GM18507 (cell line): ENCODE data around the gene CACNA1D.

Source experiments
- DNase-seq: peaks from one replicate; pipeline ENCODE4 v3.0.0; 2011; ENCODE audit warnings: low read depth; ENCODE audit not compliant: insufficient read length; ENCODE audit errors: extremely low spot score
- FAIRE-seq: peaks from 2 replicates; lab custom pipeline; 2011; peaks lifted over from hg19 to GRCh38; lab: Jason Lieb, UNC

The CACNA1D gene

DNA sequence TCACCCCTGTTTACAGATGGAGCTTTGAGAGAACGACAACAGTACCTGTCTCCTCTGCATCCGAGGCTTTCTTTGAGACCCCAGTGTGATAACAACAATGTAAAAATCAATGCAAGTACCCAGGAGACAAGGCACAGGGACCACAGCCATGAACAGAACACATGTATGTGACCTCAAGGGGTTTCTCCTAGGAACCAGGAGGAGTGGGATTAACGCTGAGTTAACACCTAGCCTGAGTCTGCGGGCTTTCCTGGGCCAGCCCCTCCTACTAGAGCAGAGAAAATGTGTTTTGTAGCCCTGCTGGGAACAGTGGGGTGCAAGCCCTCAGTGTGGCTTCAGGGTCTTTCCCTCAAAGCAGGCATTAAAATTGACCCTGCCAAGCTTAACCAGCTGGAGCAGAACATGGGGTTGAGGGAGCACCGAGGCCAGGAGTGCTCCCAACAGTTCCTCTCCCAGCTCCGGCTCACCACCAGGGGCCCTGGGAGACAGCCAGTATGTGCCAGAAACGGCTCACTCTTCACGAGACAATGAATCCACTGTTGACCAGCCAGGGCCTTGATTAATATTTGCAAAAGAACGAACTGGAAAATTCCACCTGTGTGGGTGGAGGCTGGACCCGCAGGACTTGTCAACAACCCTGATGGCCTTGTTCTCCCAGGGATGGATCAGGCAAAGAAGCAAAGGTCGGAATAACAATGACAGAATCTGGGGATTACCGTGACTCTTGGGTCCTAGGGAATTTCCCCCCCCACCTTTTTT, 348.2 kb downstream of the CACNA1D start:
- FAIRE-seq (no peak), DNase-seq (no peak)

DNA sequence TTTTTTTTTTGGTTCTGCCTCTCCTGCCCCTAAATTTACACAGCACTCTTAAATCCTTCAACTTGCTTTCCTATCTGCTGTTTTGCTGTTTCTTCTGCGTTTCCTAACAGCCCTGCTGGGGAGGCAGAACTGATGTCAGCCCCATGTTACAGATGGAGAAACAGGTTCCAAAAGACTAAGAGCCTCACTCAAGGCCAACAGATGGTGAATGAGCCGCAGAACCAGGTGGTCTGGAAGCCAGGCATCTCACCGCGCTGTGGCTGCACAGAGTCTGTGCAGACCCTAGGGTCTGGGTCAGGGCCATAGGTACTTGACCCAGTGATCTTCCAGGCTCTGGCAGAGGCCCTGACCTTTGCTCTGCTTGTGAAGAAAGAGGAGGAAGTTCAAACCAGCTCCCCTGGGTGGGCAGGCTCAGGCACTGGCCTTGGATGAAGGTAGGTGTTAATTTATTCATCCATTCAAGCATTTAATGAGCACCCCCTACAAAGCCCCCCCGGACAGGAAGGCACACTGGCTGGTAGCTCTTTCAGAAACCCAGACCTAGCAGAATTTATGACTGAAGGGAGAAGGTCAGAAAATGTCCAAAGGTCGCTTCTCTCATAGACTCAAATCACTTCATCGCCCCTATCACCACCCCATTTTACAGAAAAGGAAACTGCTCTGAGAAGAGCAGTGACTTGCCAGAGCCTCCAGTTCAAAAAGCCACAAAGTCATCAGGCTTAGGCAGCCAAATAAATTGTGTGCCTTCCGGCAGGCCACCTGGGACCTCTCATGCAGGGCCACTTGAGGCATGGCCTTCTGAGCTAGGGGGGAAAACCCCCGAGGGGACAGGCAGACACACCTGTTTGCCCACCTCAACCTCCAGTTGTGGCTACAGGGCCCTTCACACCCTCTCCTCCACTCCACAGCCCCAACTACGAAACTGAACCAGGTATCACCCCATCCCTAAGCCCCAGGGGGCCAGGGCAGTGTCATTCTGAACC, 349.1 kb downstream of the CACNA1D start:
- FAIRE-seq (peak; percentile 95), DNase-seq (peak; percentile 33)

DNA sequence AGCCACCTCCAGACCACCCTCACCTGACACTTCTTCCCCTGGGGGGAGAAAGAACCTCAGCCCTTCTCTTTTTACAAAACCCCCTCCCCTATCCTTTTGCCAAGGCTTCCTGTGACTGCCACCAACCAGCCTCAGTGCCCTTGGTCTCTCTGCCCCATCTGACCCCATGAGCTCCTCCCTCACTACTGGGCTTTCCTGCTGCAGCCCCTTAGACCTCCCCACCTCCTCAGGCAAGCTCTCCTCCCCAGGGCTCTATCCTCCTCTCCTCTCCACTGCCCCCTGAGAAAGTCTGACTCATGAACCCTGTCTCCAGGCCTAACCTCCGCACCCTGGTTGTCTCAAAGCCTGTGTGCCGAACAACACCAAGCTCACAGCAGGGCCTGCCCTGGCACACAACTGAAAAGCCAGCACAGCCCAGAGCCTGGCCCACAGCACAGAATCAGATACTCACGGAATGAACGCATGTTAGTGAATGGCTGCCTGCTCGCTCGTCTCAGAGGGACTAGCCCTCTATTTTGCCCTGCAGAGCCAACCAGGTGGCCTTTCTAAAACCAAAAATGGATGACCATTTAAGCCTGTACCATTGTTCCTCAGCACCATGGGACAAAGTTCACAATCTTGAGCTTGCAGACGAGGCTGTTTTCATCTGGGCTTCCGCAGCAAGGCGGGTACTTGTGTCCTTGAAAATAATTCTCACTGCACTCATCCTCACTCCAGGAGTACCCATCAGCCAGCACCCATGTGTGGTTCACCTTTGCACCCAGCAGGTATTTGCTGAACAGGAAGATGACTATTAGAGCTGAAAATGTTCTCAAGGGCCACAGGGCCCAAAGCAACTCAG, 350.1 kb downstream of the CACNA1D start:
- DNase-seq: no peak
- FAIRE-seq: peak; percentile 15

DNA sequence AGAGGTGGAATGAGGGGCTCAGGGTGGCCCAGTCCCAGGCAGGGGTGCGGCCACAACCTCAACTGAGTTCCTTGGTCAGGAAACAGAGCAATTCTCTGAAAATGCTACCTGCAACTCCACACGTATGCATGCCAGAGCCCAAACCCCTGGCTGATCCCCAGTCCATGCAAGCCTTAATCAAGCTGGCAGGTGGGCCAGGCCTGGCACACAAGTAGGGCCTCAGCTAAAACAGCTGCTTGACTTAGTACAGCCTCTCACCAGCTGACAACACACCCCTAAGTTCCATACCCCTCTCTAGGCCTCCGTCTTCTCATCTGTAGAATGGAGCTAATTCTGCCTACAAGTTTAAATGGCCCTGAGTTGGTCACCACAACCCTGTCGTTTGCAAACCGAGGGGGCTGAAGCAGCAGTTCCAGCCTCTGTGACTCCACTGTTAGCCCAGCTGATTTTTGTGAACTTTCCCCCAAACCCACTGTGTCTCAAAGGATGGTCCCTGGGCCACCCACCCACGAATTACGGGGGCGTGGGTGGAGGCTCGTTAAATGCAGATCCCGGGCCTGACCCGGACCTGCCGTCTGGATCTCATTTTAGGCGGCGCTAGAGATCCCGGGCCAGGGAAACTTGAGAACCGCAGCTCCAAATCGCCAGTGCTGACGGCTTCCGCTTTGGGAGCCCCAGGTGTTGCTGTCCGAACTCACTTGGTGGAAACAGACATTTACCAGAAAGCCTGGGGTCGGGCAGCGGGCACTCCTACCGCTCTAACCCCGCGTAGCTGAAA, 350.9 kb downstream of the CACNA1D start:
- FAIRE-seq (peak; percentile 80), DNase-seq (peak; percentile 33)

DNA sequence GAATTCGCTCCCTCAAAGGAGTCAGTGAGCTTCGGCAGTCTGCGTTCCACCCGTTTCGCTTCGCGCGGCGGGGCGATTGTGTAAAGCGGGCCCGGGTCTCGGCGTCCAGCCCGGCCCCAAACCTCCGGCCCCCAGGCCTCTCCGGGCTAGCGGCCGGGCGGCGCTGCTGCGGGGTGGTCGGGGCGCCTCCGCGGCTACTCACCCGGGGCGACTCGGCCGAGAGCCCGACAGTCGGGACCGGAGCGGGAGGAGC, 351.4 kb downstream of the CACNA1D start:
- DNase-seq: no peak
- no peak for FAIRE-seq

DNA sequence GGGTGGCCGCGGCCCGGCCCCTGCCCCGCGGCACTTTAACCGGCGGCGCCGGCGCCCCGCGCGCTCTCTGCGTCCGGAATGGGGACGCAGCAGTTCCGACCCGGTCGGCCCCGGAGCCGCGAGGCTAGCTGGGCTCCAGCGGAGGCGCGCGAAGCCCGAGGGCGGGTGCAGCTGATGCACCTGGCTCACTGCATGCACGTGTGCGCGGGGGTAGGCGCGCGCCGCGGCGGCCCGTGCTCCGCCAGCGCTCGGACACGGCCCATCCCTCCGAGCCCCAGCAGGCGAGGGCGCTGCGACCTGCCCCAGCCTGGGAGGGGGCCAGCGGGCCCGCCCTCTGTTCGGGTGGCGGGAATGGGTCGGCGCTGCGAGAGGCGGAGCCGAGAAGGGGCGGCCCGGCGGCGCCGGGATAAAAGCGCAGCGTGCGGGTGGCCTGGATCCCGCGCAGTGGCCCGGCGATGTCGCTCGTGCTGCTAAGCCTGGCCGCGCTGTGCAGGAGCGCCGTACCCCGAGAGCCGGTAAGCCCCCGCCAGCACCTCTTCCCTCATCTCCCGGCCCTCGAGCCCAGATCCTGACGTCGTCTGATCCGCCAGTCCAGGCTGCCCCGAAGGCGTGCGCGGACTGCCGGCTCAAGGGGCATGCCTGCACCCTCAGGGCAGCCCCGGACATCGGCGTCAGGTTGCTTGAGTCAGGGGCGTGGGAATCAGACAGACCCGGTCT, 351.9 kb downstream of the CACNA1D start, which contains the start of the genes CHDH and IL17RB:
Gene CHDH (minus strand): TSS at position 286 of the 717 bp plus-strand sequence. CDS start 22,411 bp downstream, outside the sequence.
Gene IL17RB (plus strand): TSS at position 435 of the 717 bp plus-strand sequence. CDS start 21 bp downstream, at position 456.
- peak; percentile 59 for DNase-seq
- peak; percentile 67 for FAIRE-seq

DNA sequence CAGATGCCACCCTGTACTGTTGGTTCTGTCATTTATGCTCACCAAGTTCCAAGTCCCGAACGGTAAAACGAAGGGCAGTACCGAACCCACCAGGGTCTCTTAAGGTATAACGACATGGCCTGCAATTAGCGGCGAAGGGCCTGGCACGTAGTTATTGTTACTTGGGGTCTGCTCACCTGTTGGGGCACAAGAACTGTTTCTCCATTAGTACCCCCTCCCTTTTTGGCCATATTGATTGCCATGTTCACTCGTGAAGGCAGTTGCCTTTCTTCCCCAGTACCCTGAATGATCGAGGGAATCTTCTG, 352.4 kb downstream of the CACNA1D start:
- no peak for FAIRE-seq

DNA sequence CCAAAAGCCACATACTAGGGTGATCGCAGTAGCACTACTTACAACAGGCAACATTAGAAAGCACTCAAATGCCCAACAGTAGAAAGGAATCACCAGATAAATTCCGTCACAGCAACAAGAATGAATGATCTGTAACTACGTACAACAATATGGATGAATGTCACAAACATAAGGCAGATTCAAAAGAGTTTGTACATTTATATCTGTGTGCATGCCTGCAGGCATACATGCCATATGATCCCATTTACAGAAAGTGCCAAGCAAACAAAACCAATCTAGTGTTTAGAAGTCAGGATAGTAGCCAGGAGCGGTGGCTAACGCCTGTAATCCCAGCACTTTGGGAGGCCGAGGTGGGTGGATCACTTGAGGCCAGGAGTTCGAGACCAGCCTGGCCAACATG, 355.5 kb downstream of the CACNA1D start:
- FAIRE-seq (no peak), DNase-seq (no peak)

More for the DNA sequence above, 352.4 kb downstream of the CACNA1D start:
- no peak for DNase-seq

DNA sequence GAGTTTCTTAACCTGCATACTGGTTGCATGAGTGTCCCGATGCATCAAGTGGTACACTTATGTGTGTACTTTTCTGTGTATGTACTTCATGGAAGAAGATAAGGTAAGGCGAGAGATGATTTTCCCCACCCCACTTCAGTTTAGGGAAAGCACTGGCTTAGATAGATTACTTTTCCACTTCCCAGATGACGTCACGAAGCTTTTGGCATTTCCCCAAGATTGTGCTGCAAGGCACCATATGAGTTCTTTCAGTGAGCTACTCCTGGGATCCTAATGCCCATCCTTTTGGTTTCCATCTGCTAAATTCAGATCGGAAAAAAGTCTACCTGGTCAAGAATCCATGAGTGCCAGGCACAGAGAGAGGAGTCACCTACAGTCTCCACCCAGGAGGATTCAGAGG, 356.5 kb downstream of the CACNA1D start:
- FAIRE-seq (no peak), DNase-seq (no peak)

DNA sequence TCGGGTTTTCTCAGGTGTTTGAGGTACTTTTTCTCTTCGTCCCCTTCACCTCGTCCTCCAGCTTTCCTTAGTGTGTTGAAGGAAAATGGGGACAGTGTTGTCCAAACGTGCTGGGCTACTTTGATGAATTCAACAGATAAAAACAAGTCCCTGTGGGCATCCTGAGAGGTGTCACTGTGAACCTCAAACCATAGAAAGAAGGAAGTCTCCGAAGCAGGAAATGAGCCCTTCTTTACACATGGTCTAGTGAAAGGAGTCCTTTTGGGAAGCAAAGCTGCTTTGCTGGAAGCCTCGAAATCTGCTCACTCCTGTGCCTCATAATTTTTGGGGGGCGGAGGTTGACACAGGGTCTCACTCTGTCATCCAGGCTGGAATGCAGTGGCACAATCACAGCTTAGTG, 362.6 kb downstream of the CACNA1D start:
- FAIRE-seq (peak; percentile 75), DNase-seq (no peak)

DNA sequence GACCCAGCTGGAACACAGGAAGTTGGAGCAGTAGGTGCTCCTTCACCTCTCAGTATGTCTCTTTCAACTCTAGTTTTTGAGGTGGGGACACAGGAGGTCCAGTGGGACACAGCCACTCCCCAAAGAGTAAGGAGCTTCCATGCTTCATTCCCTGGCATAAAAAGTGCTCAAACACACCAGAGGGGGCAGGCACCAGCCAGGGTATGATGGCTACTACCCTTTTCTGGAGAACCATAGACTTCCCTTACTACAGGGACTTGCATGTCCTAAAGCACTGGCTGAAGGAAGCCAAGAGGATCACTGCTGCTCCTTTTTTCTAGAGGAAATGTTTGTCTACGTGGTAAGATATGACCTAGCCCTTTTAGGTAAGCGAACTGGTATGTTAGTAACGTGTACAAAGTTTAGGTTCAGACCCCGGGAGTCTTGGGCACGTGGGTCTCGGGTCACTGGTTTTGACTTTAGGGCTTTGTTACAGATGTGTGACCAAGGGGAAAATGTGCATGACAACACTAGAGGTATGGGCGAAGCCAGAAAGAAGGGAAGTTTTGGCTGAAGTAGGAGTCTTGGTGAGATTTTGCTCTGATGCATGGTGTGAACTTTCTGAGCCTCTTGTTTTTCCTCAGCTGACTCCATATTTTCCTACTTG, 363.8 kb downstream of the CACNA1D start:
- DNase-seq (no peak), FAIRE-seq (peak; percentile 69)

DNA sequence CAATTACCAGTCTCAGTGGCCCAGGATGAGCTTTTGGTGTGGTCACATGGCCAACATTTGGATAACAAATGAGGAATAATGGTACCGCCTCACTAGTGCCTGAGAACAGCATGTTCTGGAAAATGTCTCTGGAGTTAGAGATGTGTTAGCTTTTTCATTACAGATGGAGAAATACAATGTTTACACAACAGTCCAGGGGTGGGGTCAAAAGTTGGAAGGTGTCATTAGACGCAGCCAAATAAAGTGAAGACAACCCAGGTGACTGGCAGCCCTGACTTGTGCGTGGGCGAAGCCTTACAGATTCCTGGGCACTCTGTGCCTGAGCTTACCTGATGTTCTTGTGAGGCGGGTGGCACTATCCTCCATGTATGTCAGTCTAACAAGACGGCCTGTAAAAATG, 364.8 kb downstream of the CACNA1D start:
- no peak for DNase-seq
- FAIRE-seq: no peak

DNA sequence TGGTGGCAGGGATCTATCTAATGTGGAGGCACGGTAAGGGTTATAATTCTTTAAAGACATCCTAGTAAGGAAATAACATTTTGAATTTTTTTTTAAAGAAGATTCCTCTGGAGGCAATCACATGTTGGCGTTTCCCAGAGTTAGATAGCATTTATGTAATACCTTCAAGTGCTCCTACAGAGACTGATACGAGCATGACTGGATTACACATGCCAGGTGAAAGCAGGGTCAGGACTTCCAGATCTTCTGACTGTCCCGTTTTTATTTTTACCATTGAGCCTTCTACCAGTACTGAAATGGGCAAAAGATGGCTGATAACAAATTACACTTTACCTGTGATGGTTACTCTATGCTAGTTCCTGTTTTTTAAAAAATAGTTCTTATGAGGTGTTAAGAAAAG, 365.8 kb downstream of the CACNA1D start:
- no peak for FAIRE-seq
- DNase-seq: no peak

DNA sequence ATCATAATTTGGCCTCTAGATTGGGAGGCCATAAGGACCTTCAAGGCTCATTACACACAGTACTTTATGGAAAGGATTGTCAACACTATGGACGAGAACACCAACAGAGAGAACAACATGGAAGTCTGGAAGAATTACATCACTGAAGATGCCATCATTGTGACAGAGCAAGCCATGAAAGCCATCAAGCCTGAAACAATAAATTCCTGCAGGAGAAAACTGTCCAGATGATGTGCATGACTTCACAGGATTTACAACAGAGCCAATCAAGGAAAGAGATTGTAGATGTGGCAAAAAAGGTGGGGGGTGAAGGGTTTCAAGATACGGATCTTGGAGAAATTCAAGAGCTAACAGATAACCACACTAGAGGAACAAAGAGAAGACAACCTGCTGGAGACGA, 367.8 kb downstream of the CACNA1D start:
- FAIRE-seq (no peak), DNase-seq (no peak)

DNA sequence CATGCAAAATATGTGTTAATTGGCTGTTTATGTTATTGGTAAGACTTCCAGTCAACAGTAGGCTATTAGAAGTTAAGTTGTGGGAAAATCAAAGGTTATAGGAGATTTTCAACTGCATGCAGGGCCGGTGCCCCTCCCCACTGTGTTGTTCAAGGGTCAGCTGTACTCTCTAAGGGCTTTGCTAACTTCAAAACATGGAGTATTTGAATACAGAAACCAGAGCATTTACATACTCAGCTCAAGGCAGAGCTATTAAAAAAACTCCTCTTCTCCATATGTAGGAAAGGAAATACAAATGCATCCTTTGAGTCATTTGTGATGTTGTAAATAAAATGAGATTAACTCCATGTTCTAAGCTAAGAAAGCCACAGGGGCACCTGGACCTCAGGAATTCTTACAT, 368.7 kb downstream of the CACNA1D start:
- peak; percentile 55 for FAIRE-seq

More for the DNA sequence above, 368.7 kb downstream of the CACNA1D start:
- DNase-seq: no peak
